Activated CD4-positive, CD25-positive, alpha-beta regulatory T cell treated with anti-CD3 and anti-CD28 coated beads, Interleukin-2, amount 50 U/mL, for 72 hours (primary cell): ENCODE data around the gene KIF1A.
"Not testable (repeated sequence)": the region's sequence is repeated elsewhere in the genome, so short reads cannot be mapped to it uniquely, and the experiment has no call there.

Source experiments
- DNase-seq: peaks from one replicate; pipeline ENCODE4 v3.0.0; 2021

The KIF1A gene

DNA sequence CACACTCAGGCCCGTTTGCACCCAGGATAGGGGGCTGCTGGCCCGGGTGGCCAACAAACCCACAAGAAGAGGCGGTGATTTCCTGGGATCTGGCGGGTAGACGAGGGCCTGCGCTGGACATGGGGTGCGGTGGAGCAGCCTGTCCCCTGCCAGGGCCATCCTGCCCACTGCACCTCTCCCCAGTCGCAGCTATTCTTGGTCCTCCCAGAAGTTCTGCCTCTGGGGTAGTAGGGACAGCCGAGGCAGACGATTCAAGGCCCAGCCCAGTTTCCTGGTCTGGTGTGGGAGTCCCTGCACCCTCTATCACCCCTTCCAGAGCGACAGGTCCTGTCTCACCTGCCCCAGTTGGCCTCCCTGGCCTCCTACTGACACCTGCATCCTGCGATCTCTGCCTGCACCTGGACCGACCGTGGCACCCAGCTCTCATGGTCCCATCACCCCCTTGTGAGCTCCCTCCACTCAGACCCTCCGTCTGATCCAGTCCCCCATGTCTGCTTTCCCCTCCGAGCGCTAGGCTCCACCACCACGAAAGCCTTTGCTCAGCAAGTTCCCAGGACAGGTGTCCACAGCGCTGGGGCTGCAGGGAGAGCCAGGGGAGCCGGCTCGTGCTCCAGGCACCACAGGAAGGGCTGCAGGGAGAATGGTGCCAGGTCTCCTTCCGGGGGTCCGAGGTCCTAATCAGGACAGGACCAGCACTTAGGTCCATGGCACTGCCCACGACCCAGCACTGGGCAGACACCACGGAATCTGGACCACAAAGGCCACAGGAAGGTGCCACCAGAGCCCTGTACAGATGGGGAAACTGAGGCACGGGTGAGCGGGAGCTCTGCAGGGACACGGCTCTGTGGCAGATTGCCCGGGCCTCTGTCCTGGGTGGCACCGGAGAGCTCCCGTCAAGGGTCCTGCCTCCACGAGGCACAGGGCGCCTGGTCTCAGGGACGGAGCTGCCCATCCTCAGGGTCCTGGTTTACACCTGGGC is 127.1 kb downstream of the KIF1A start:
- DNase-seq = not testable (repeated sequence)

DNA sequence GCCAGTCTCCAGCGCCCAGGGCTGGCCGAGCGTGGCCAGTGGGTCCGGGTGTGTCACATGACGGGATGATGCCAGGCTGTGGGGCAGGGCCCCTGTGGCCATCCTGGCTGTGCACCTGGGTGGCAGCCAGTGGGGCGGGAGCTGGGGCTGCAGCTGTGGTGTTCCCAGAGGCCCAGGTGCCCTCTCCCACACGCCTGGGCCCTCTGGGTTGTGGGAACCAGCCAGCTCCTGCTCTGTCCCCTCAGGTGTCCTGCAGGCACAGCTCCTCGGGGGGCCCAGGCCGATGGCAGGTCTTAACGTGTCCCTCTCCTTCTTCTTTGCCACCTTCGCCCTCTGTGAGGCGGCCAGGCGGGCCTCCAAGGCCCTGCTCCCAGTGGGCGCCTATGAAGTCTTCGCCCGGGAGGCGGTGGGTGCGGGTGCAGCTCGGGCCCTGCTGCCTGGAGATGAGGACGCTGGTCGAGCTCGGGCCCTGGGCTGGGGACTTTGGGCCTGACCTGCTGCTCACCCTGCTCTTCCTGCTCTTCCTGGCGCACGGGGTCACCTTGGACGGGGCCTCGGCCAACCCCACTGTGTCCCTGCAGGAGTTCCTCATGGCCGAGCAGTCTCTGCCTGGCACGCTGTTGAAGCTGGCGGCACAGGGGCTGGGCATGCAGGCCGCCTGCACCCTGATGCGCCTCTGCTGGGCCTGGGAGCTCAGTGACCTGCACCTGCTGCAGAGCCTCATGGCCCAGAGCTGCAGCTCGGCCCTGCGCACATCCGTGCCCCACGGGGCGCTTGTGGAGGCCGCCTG is 128.2 kb downstream of the KIF1A start, which contains the start of gene AQP12A:
TSS of gene AQP12A (plus strand) at position 236 of the 790 bp plus-strand sequence. CDS start at position 284, 48 bp downstream.
- not testable (repeated sequence) for DNase-seq

GRCh38 chr2:240691075-240691427 is 129.0 kb downstream of the KIF1A start:
- DNase-seq = not testable (repeated sequence)

GRCh38 chr2:240690421-240691074 is 129.5 kb downstream of the KIF1A start:
- not testable (repeated sequence) for DNase-seq

- no peak for DNase-seq
These were observed 130.0 kb downstream of the KIF1A start for GRCh38 chr2:240689975-240690374.

- DNase-seq = no peak
These were observed 131.5 kb downstream of the KIF1A start for GRCh38 chr2:240688553-240688919.

GRCh38 chr2:240687741-240688552 is 132.1 kb downstream of the KIF1A start:
- no peak for DNase-seq

- no peak for DNase-seq
These were observed 132.8 kb downstream of the KIF1A start for GRCh38 chr2:240687045-240687740.

DNA sequence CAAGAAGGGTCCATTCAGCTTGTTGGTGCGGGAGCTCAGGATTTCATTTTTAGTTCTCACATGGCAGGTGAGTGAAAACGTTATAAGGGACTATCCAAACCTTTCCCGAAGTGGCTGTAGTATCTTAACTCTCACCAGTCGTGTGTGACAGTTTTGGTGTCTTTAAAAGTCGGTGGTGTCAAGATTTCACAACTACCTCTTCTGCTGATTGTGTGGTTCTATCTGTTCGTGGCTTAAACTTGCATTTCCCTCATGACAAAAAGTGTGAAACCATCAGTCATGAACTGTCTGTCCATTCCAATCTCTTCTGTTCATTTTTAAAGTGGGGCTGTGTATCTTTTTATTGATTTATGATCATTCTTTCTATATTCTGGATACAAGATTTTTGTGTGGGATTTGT is 133.6 kb downstream of the KIF1A start:
- DNase-seq = no peak

- DNase-seq = no peak
These were observed 134.1 kb downstream of the KIF1A start for GRCh38 chr2:240685771-240686371.

DNA sequence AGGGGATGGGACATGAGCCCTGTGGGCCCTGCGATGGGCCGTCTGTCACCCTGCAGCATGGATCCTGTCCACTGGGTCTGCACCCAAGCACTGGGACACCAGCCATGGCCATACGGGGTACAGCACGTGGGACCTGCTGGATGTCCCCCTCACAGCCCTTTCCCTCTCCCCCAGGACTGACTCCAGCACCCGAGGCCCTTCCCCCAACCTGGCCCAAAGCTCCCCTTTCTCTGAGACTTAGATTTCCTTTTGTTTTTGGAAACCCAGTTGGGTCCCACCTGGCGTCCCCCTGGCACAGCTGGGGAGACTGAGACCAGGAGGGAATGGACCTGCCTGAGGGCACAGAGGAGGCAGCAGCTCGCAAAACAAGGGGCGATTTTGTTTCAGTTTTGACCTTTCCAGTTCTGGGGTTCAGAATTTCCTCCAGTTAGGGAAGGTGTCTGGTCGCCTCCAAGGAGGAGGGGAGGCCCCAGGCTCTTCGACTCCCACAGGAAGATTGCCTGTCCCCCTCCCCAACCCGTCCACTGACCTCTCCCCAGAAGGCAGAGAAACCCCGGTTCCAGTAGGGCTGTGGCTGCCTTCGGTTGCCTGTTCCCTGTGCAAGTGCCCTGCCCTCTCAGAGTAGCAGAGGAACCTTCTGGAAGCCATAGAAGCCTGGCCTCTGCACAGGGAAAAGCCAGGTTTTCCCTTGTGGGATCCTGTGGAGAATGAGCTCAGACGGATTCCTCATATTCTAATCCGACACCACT is 135.9 kb downstream of the KIF1A start:
- DNase-seq = not testable (repeated sequence)

GRCh38 chr2:240683329-240683979 is 136.6 kb downstream of the KIF1A start:
- not testable (repeated sequence) for DNase-seq

DNA sequence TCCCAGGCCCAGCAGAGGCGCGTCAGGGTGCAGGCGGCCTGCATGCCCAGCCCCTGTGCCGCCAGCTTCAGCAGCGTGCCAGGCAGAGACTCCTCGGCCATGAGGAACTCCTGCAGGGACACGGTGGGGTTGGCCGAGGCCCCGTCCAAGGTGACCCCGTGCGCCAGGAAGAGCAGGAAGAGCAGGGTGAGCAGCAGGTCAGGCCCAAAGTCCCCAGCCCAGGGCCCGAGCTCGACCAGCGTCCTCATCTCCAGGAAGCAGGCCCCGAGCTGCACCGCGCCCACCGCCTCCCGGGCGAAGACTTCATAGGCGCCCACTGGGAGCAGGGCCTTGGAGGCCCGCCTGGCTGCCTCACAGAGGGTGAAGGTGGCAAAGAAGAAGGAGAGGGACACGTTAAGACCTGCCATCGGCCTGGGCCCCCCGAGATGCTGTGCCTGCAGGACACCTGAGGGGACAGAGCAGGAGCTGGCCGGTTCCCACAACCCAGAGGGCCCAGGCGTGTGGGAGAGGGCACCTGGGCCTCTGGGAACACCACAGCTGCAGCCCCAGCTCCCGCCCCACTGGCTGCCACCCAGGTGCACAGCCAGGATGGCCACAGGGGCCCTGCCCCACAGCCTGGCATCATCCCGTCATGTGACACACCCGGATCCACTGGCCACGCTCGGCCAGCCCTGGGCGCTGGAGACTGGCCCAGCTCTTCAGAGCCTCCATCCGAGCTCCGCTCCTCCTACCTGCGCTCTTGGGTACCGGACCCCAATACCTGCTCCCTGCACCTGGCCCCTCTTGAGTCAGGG is 137.4 kb downstream of the KIF1A start, which contains the start of gene AQP12B:
TSS of gene AQP12B (minus strand) at position 455 of the 794 bp plus-strand sequence. CDS start at position 407, 48 bp downstream.
- DNase-seq = not testable (repeated sequence)

DNA sequence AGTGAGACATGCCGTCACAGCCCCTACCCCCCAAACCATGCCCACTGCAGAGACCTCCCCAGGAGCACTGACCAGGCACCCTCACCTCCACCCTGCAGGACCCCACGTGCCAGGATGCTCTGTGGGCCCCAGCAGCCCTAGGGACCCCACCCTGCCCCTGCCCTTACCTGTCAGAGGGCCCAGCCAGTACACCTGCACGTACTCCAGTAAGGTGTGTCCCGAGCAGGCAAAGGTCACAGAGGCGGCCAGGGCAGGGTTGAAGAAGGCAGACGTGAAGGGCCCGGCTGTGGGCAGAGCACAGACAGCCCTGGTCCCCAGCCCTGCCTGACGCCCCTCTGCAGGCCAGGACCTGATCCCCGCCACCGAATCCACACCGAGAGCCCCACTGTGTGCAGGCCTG is 139.8 kb downstream of the KIF1A start:
- DNase-seq = not testable (repeated sequence)

DNA sequence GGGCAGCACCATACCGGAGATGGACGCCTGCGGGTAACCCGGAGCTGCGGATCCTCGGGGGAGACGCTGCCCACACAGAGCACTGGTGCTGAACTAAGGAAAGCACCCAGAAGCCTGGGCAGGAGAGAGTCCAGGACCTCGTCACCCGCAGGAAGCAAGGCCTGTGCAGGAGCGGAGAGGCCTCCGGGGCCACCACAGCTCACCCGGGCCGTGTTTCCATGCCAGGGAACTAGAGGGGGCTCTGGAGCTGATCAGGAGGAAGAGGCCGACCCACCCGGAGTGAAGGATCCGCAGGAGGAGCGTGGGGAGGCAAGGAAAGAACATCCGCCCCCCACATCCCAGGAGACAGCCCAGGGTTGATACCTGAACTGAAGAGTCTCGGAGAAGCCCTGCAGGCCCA is 141.1 kb downstream of the KIF1A start:
- DNase-seq = not testable (repeated sequence)

DNA sequence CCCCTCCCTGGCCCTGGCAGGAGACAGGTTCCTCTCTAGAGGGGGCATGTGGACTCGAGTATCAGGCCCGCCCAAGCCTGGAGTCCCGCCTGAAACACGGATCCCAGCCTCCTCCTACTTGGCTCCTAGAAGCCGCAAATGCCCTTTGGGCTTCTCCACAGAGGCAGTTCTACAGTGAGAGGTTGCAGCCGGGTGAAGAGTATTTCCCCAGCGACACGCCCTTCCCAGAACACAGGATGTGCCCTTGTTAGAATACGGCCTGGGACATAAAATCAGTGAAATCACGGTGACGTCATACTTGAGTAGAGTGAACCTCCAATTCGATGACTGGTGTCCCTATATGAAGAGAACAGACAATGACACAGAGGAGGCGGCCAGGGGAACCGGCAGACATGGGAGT is 142.0 kb downstream of the KIF1A start:
- DNase-seq = not testable (repeated sequence)

DNA sequence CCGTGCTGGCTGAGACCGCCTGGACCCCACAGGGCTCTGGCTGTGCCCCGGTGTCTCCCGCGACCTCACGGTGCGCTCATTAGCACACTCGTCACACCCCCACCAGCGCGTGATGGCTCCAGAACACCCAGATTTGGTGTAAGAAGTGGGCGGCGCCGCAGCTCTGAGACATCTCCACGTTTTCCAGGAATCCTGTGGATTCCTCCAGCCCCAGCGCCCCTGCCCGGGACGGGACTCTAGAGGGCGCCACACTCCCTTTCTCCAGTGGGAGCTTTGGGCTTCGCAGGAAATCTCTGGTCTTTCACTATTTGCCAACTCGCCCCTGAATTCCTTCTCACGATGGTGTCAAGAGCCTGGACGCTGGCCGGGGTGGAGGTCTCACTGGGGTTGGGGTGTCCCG is 144.7 kb downstream of the KIF1A start:
- not testable (repeated sequence) for DNase-seq

DNA sequence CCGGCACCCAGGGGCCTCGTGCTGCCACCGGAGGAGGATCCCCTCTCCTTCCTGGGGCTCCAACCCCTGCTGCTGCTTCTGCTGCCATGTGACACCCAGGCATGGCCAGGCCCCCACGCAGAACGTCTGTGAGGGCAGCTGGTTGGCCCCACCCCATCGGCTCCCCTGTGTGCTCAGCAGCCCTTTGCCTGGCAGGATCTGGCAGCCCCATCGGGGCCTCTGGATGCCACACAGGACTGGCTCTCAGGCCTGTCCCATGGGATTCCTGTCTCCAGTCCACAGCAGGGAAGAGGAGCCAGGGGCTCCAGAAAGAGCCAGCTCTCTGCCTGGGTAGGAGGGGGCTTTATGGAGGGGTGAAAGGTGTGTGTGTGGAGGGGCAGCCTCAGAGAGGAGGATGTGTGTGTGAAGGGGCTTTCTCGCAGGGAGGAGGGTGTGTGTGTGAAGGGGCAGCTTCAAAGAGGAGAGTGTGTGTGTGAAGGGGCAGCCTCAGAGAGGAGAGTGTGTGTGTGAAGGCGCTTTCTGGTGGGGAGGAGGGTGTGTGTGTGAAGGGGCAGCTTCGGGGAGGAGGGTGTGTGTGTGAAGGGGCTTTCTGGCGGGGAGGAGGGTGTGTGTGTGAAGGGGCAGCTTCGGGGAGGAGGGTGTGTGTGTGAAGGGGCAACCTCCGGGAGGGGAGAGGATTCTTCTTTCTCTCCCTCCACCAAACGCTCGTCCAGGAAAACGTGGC is 145.4 kb downstream of the KIF1A start:
- not testable (repeated sequence) for DNase-seq
